GM23248 (cell line): Measurements from ENCODE around the gene GSTT4. TPM values are rescaled to one million over a fixed set of nuclear protein-coding genes. Genes with fewer than 3 reads are reported as not detected.
"Not testable (repeated sequence)": the region's sequence is repeated elsewhere in the genome, so short reads cannot be mapped to it uniquely, and the experiment has no call there.

ENCODE experiments used
- DNase-seq: peaks from one replicate; pipeline ENCODE4 v3.0.0-alpha.2; 2015
- H2AFZ ChIP-seq: fragments of 200-600 bp; sonication (generic); 2 replicates; pipeline ENCODE4 v1.6.1; 2016; ENCODE audit warnings: antibody characterized with exemption
- H3F3A ChIP-seq: fragments of 200-600 bp; sonication (generic); 2 replicates; pipeline ENCODE4 v1.6.1; 2016; ENCODE audit warnings: mild to moderate bottlenecking, antibody characterized with exemption, mixed run types; ENCODE audit not compliant: insufficient read depth
- H3K27ac ChIP-seq: fragments of 200-600 bp; sonication (generic); 2 replicates; pipeline ENCODE4 v1.5.1; 2016; ENCODE audit warnings: mild to moderate bottlenecking
- H3K27me3 ChIP-seq: fragments of 200-600 bp; sonication (generic); replicated peaks from 2 replicates; pipeline ENCODE4 v1.6.1; 2016; ENCODE audit warnings: mild to moderate bottlenecking; ENCODE audit not compliant: insufficient read depth
- H3K36me3 ChIP-seq: fragments of 200-600 bp; sonication (generic); 2 replicates; pipeline ENCODE4 v1.6.1; 2016; ENCODE audit warnings: low read depth, mild to moderate bottlenecking
- H3K4me1 ChIP-seq: fragments of 200-600 bp; sonication (generic); 2 replicates; pipeline ENCODE4 v1.6.1; 2016; ENCODE audit warnings: mild to moderate bottlenecking; ENCODE audit not compliant: insufficient read depth
- H3K4me2 ChIP-seq: fragments of 200-600 bp; sonication (generic); one replicate; pipeline ENCODE4 v1.6.1; 2016; ENCODE audit warnings: mild to moderate bottlenecking; ENCODE audit not compliant: unreplicated experiment
- H3K4me3 ChIP-seq: fragments of 200-600 bp; sonication (generic); 2 replicates; pipeline ENCODE4 v1.5.1; 2016; ENCODE audit warnings: mild to moderate bottlenecking
- H3K79me2 ChIP-seq: fragments of 200-600 bp; sonication (generic); 2 replicates; pipeline ENCODE4 v1.6.1; 2016; ENCODE audit warnings: mild to moderate bottlenecking; ENCODE audit not compliant: insufficient read depth
- H3K9ac ChIP-seq: fragments of 200-600 bp; sonication (generic); 2 replicates; pipeline ENCODE4 v1.6.1; 2016; ENCODE audit warnings: mild to moderate bottlenecking
- H3K9me2 ChIP-seq: fragments of 200-600 bp; sonication (generic); 2 replicates; pipeline ENCODE4 v1.6.1; 2016; ENCODE audit warnings: mixed run types, mild to moderate bottlenecking, moderate library complexity; ENCODE audit not compliant: insufficient read depth
- H3K9me3 ChIP-seq: fragments of 200-600 bp; sonication (generic); one replicate; pipeline ENCODE4 v1.6.1; 2017; ENCODE audit warnings: low read depth
- H4K20me1 ChIP-seq: fragments of 200-600 bp; sonication (generic); 2 replicates; pipeline ENCODE4 v1.6.0; 2016; ENCODE audit not compliant: insufficient read depth
- EZH2 ChIP-seq: fragments of 200-600 bp; sonication (generic); IDR thresholded peaks from 2 replicates; pipeline ENCODE4 v1.6.1; 2018; ENCODE audit warnings: antibody characterized with exemption, mild to moderate bottlenecking; ENCODE audit not compliant: insufficient read depth, poor library complexity, severe bottlenecking
- EZH2phosphoT487 ChIP-seq: fragments of 200-600 bp; sonication (generic); IDR thresholded peaks from 2 replicates; pipeline ENCODE4 v1.6.1; 2018; ENCODE audit warnings: antibody characterized with exemption, moderate library complexity, mild to moderate bottlenecking, low read depth; ENCODE audit not compliant: insufficient read depth
- WGBS, 2 experiments: methylation state at CpG; one replicate each; pipeline ENCODE4 v1.1.6; 2015 to 2017; ENCODE audit warnings: low lambda C conversion rate in 2 of 2, low coverage in 1 of 2; ENCODE audit errors: missing lambda C conversion rate in 2 of 2; 5-methylcytosine and 5-hydroxymethylcytosine counted together
- in situ Hi-C: fragments of 300-500 bp; cut with MboI; formaldehyde crosslinking; loops from 2 replicates; pipeline ENCODE4 v1.15.0; 2020
- polyA plus RNA-seq: library from polyadenylated mRNA; unstranded; fragments of >200 nt; fragmentation: Nextera tagmentation; extraction: Ambion mirVana; gene quantifications from 2 replicates; pipeline ENCODE4 v1.2.1, GENCODE V29; 2016
- total RNA-seq: library from RNA; depleted of rRNA; stranded (reverse); fragments of >200 nt; shearing (Covaris generic); gene quantifications from 2 replicates; pipeline ENCODE4 v1.2.3, GENCODE V29; 2014

The GSTT4 gene
- total and polyA plus RNA-seq, 2 experiments from 2014 or later: not detected

- Histone ChIP-seq H3K27me3 (no peaks in the 10 kb centered on the region), H3K9me3 (no peaks in the 10 kb centered on the region), H3K4me3 (no peak overlapping the region), H3K9me2 (no peaks in the 10 kb centered on the region), H3K4me1 (no peaks in the 10 kb centered on the region), H3K4me2 (no peak overlapping the region), H3K36me3 (no peaks in the 10 kb centered on the region), H3K27ac (no peak overlapping the region), H3K79me2 (no peaks in the 10 kb centered on the region), H3F3A (no peaks in the 10 kb centered on the region), H3K9ac (no peak overlapping the region), H4K20me1 (no peaks in the 10 kb centered on the region), H2AFZ (no peak overlapping the region)
- TF ChIP-seq EZH2phosphoT487: no peak
- TF ChIP-seq EZH2: no peak
- no peak for DNase-seq
- in situ Hi-C loops: no loop called here
- 81 to 84% methylated on average over 9 of the region's 9 CpGs for WGBS, 2 experiments
Measured at GRCh38 chr22:24001314-24001713, 3.9 kb downstream of the GSTT4 start.

GRCh38 chr22:23999779-24000178 is 5.5 kb downstream of the GSTT4 start:
- H3K9me2 ChIP-seq, H3K36me3 ChIP-seq, H3K4me3 ChIP-seq, H3K9me3 ChIP-seq, H3K9ac ChIP-seq, H4K20me1 ChIP-seq, H3K27ac ChIP-seq, H3K27me3 ChIP-seq, H3K4me1 ChIP-seq, in situ Hi-C loops, H3K79me2 ChIP-seq, H3F3A ChIP-seq, DNase-seq, H3K4me2 ChIP-seq, H2AFZ ChIP-seq: not testable (repeated sequence)
- WGBS, 2 experiments: 64 to 69% methylated on average over 7 of the region's 7 CpGs

GRCh38 chr22:23997092-23997491 is 8.2 kb downstream of the GSTT4 start:
- Histone ChIP-seq H3K9me3 (no peaks in the 10 kb centered on the region), H3K4me1 (no peaks in the 10 kb centered on the region), H4K20me1 (no peaks in the 10 kb centered on the region), H3K27me3 (no peaks in the 10 kb centered on the region), H3K27ac (no peak overlapping the region), H3K4me2 (no peak overlapping the region), H2AFZ (no peak overlapping the region), H3K4me3 (no peak overlapping the region), H3K9ac (no peak overlapping the region), H3K79me2 (no peaks in the 10 kb centered on the region), H3K36me3 (no peaks in the 10 kb centered on the region), H3F3A (no peaks in the 10 kb centered on the region), H3K9me2 (no peaks in the 10 kb centered on the region)
- 56 to 61% methylated on average over 3 of the region's 3 CpGs for WGBS, 2 experiments
- in situ Hi-C loops: no loop called here
- TF ChIP-seq EZH2phosphoT487 (no peak), EZH2 (no peak)
- no peak for DNase-seq

- 34 to 38% methylated on average over 4 of the region's 4 CpGs for WGBS, 2 experiments
- H3K36me3 ChIP-seq, H3K9me2 ChIP-seq, H2AFZ ChIP-seq, H3K9ac ChIP-seq, H3K9me3 ChIP-seq, H4K20me1 ChIP-seq, H3K4me2 ChIP-seq, DNase-seq, H3K79me2 ChIP-seq, H3K27ac ChIP-seq, H3K4me1 ChIP-seq, H3K4me3 ChIP-seq, H3F3A ChIP-seq, H3K27me3 ChIP-seq, in situ Hi-C loops: not testable (repeated sequence)
Measured at GRCh38 chr22:23993581-23994177, 11.6 kb downstream of the GSTT4 start.

- not testable (repeated sequence) for DNase-seq, H3K4me2 ChIP-seq
Measured at GRCh38 chr22:23993080-23993479, 12.2 kb downstream of the GSTT4 start.

GRCh38 chr22:23989583-23990244 is 15.5 kb downstream of the GSTT4 start:
- H3K4me2 ChIP-seq, in situ Hi-C loops, H3K4me3 ChIP-seq, H3K9me3 ChIP-seq, H3K4me1 ChIP-seq, H3K9me2 ChIP-seq, H3K36me3 ChIP-seq, H3K9ac ChIP-seq, H3K79me2 ChIP-seq, H3F3A ChIP-seq, H4K20me1 ChIP-seq, H3K27ac ChIP-seq, H3K27me3 ChIP-seq, H2AFZ ChIP-seq: not testable (repeated sequence)
- DNase-seq: peak; percentile 28
- WGBS, 2 experiments: 92 to 96% methylated on average over 2 of the region's 3 CpGs

More at GRCh38 chr22:23993080-23993479, 12.2 kb downstream of the GSTT4 start:
- H3F3A ChIP-seq, in situ Hi-C loops, H3K36me3 ChIP-seq, H3K27ac ChIP-seq, H3K9me3 ChIP-seq, H2AFZ ChIP-seq, H4K20me1 ChIP-seq, H3K4me1 ChIP-seq, H3K79me2 ChIP-seq, H3K9ac ChIP-seq, H3K4me3 ChIP-seq, H3K9me2 ChIP-seq, H3K27me3 ChIP-seq: not testable (repeated sequence)
- 47 to 54% methylated on average over 2 of the region's 2 CpGs for WGBS, 2 experiments

- H3K4me1 ChIP-seq, H3K4me2 ChIP-seq, H3K4me3 ChIP-seq, H2AFZ ChIP-seq, DNase-seq, H3K27me3 ChIP-seq, H3K9ac ChIP-seq, H3K9me2 ChIP-seq, H4K20me1 ChIP-seq, in situ Hi-C loops, H3K79me2 ChIP-seq, H3K36me3 ChIP-seq, H3K27ac ChIP-seq, H3K9me3 ChIP-seq, H3F3A ChIP-seq: not testable (repeated sequence)
- WGBS, 2 experiments: 67 to 71% methylated on average over 3 to 4 of the region's 4 CpGs
Measured at GRCh38 chr22:23986538-23987178, 18.6 kb downstream of the GSTT4 start.
